ENCODE measurements around the gene PDGFC.

PDGFC gene

GRCh38 chr4:156786713-156787112 is 184.9 kb downstream of the PDGFC start:
- POLR2A ChIA-PET: no interaction called here
- no peak for DNase-seq
- no peak overlapping the region for H3K27ac ChIP-seq (ENCODE audit: insufficient read depth in 1 of 2, low read depth in 1 of 2, low read length in 2 of 2, poor library complexity in 1 of 2, severe bottlenecking in 2 of 2)
- H3K4me3 ChIP-seq (ENCODE audit: control insufficient read depth in 1 of 7, extremely low read depth in 1 of 7, insufficient read depth in 4 of 7, low read depth in 2 of 7, low read length in 6 of 7): no peak overlapping the region
- peaks cover 1 to 7% (median 3%) of the 10 kb centered on the region in 4 experiments for H3K36me3 ChIP-seq (ENCODE audit: control insufficient read depth in 4 of 4, insufficient read depth in 4 of 4, low read length in 3 of 4)
- CTCF ChIA-PET: no interaction called here
- H3K9me3 ChIP-seq (ENCODE audit: control extremely low read depth in 1 of 5, control insufficient read depth in 4 of 5, insufficient read depth in 2 of 5, low read depth in 1 of 5, low read length in 4 of 5): no peaks in the 10 kb centered on the region
- no peaks in the 10 kb centered on the region for H3K27me3 ChIP-seq (replicated peaks in 2 of 5; ENCODE audit: control insufficient read depth in 4 of 5, insufficient read depth in 5 of 5, low read length in 4 of 5)
- H3K4me1 ChIP-seq (ENCODE audit: control extremely low read depth in 1 of 4, control insufficient read depth in 4 of 4, insufficient read depth in 4 of 4, low read length in 3 of 4): peaks cover 3 to 15% (median 7%) of the 10 kb centered on the region in 4 experiments

- H3K27me3 ChIP-seq (replicated peaks in 2 of 5; ENCODE audit: control insufficient read depth in 4 of 5, insufficient read depth in 5 of 5, low read length in 4 of 5): no peaks in the 10 kb centered on the region
- DNase-seq: no peak
- peaks cover 3 to 12% (median 7%) of the 10 kb centered on the region in 4 experiments for H3K4me1 ChIP-seq (ENCODE audit: control extremely low read depth in 1 of 4, control insufficient read depth in 4 of 4, insufficient read depth in 4 of 4, low read length in 3 of 4)
- peaks cover 2 to 7% (median 4%) of the 10 kb centered on the region in 4 experiments for H3K36me3 ChIP-seq (ENCODE audit: control insufficient read depth in 4 of 4, insufficient read depth in 4 of 4, low read length in 3 of 4)
- ChIA-PET POLR2A (no interaction called here), CTCF (no interaction called here)
- no peak overlapping the region for H3K4me3 ChIP-seq (ENCODE audit: control insufficient read depth in 1 of 7, extremely low read depth in 1 of 7, insufficient read depth in 4 of 7, low read depth in 2 of 7, low read length in 6 of 7)
- no peak overlapping the region for H3K27ac ChIP-seq (ENCODE audit: insufficient read depth in 1 of 2, low read depth in 1 of 2, low read length in 2 of 2, poor library complexity in 1 of 2, severe bottlenecking in 2 of 2)
- peaks cover 0 to 2% (median 0%) of the 10 kb centered on the region in 5 experiments for H3K9me3 ChIP-seq (ENCODE audit: control extremely low read depth in 1 of 5, control insufficient read depth in 4 of 5, insufficient read depth in 2 of 5, low read depth in 1 of 5, low read length in 4 of 5)
- 100% methylated on average over 2 of the region's 3 CpGs for WGBS (ENCODE audit: insufficient coverage)
These were observed 186.6 kb downstream of the PDGFC start for GRCh38 chr4:156784970-156785369.

- peaks cover 3 to 7% (median 4%) of the 10 kb centered on the region in 4 experiments for H3K36me3 ChIP-seq (ENCODE audit: control insufficient read depth in 4 of 4, insufficient read depth in 4 of 4, low read length in 3 of 4)
- ChIA-PET CTCF (interaction anchor here (1.2 kb wide), 1 partner anchor 10 kb away, joined by 4 read pairs; no protein-coding TSS in a partner anchor), POLR2A (no interaction called here)
- H3K9me3 ChIP-seq (ENCODE audit: control extremely low read depth in 1 of 5, control insufficient read depth in 4 of 5, insufficient read depth in 2 of 5, low read depth in 1 of 5, low read length in 4 of 5): peaks cover 0 to 2% (median 0%) of the 10 kb centered on the region in 5 experiments
- H3K4me1 ChIP-seq (ENCODE audit: control extremely low read depth in 1 of 4, control insufficient read depth in 4 of 4, insufficient read depth in 4 of 4, low read length in 3 of 4): peaks cover 3 to 10% (median 7%) of the 10 kb centered on the region in 4 experiments
- no peak overlapping the region for H3K27ac ChIP-seq (ENCODE audit: insufficient read depth in 1 of 2, low read depth in 1 of 2, low read length in 2 of 2, poor library complexity in 1 of 2, severe bottlenecking in 2 of 2)
- H3K4me3 ChIP-seq (ENCODE audit: control insufficient read depth in 1 of 7, extremely low read depth in 1 of 7, insufficient read depth in 4 of 7, low read depth in 2 of 7, low read length in 6 of 7): no peak overlapping the region
- no peaks in the 10 kb centered on the region for H3K27me3 ChIP-seq (replicated peaks in 2 of 5; ENCODE audit: control insufficient read depth in 4 of 5, insufficient read depth in 5 of 5, low read length in 4 of 5)
- no peak for DNase-seq
- WGBS (ENCODE audit: insufficient coverage): 100% methylated on average over 1 of the region's 2 CpGs
These were observed 187.6 kb downstream of the PDGFC start for GRCh38 chr4:156783966-156784365.

- H3K36me3 ChIP-seq (ENCODE audit: control insufficient read depth in 4 of 4, insufficient read depth in 4 of 4, low read length in 3 of 4): peaks cover 4 to 7% (median 5%) of the 10 kb centered on the region in 4 experiments
- no peak overlapping the region for H3K27ac ChIP-seq (ENCODE audit: insufficient read depth in 1 of 2, low read depth in 1 of 2, low read length in 2 of 2, poor library complexity in 1 of 2, severe bottlenecking in 2 of 2)
- POLR2A ChIA-PET: no interaction called here
- no peaks in the 10 kb centered on the region for H3K27me3 ChIP-seq (replicated peaks in 2 of 5; ENCODE audit: control insufficient read depth in 4 of 5, insufficient read depth in 5 of 5, low read length in 4 of 5)
- 100% methylated on average over 3 of the region's 5 CpGs for WGBS (ENCODE audit: insufficient coverage)
- CTCF ChIA-PET: no interaction called here
- no peak for DNase-seq
- no peak overlapping the region for H3K4me3 ChIP-seq (ENCODE audit: control insufficient read depth in 1 of 7, extremely low read depth in 1 of 7, insufficient read depth in 4 of 7, low read depth in 2 of 7, low read length in 6 of 7)
- peaks cover 0 to 2% (median 0%) of the 10 kb centered on the region in 5 experiments for H3K9me3 ChIP-seq (ENCODE audit: control extremely low read depth in 1 of 5, control insufficient read depth in 4 of 5, insufficient read depth in 2 of 5, low read depth in 1 of 5, low read length in 4 of 5)
- H3K4me1 ChIP-seq (ENCODE audit: control extremely low read depth in 1 of 4, control insufficient read depth in 4 of 4, insufficient read depth in 4 of 4, low read length in 3 of 4): peaks cover 3 to 12% (median 3%) of the 10 kb centered on the region in 4 experiments
These were observed 189.1 kb downstream of the PDGFC start for GRCh38 chr4:156782491-156782890.

- H3K4me1 ChIP-seq (ENCODE audit: control extremely low read depth in 1 of 4, control insufficient read depth in 4 of 4, insufficient read depth in 4 of 4, low read length in 3 of 4): peaks cover 3 to 12% (median 3%) of the 10 kb centered on the region in 4 experiments
- WGBS (ENCODE audit: insufficient coverage): no CpG with 5 or more reads among the region's 2 CpGs
- no peak for DNase-seq
These were observed 189.7 kb downstream of the PDGFC start for GRCh38 chr4:156781852-156782251.

GRCh38 chr4:156779774-156780173 is 191.8 kb downstream of the PDGFC start:
- peaks cover 9 to 26% (median 12%) of the 10 kb centered on the region in 4 experiments for H3K4me1 ChIP-seq (ENCODE audit: control extremely low read depth in 1 of 4, control insufficient read depth in 4 of 4, insufficient read depth in 4 of 4, low read length in 3 of 4)
- no peaks in the 10 kb centered on the region for H3K27me3 ChIP-seq (replicated peaks in 2 of 5; ENCODE audit: control insufficient read depth in 4 of 5, insufficient read depth in 5 of 5, low read length in 4 of 5)
- POLR2A ChIA-PET: no interaction called here
- DNase-seq: peak in 1 of 3 donors; percentile 23
- peaks cover 0 to 2% (median 0%) of the 10 kb centered on the region in 5 experiments for H3K9me3 ChIP-seq (ENCODE audit: control extremely low read depth in 1 of 5, control insufficient read depth in 4 of 5, insufficient read depth in 2 of 5, low read depth in 1 of 5, low read length in 4 of 5)
- 100% methylated on average over 1 of the region's 1 CpG for WGBS (ENCODE audit: insufficient coverage)
- CTCF ChIA-PET: no interaction called here
- peaks cover 4 to 7% (median 6%) of the 10 kb centered on the region in 4 experiments for H3K36me3 ChIP-seq (ENCODE audit: control insufficient read depth in 4 of 4, insufficient read depth in 4 of 4, low read length in 3 of 4)
- no peak overlapping the region for H3K27ac ChIP-seq (ENCODE audit: insufficient read depth in 1 of 2, low read depth in 1 of 2, low read length in 2 of 2, poor library complexity in 1 of 2, severe bottlenecking in 2 of 2)
- H3K4me3 ChIP-seq (ENCODE audit: control insufficient read depth in 1 of 7, extremely low read depth in 1 of 7, insufficient read depth in 4 of 7, low read depth in 2 of 7, low read length in 6 of 7): no peak overlapping the region

More at GRCh38 chr4:156781852-156782251, 189.7 kb downstream of the PDGFC start:
- Histone ChIP-seq H3K27ac (ENCODE audit: insufficient read depth in 1 of 2, low read depth in 1 of 2, low read length in 2 of 2, poor library complexity in 1 of 2, severe bottlenecking in 2 of 2) (no peak overlapping the region), H3K36me3 (ENCODE audit: control insufficient read depth in 4 of 4, insufficient read depth in 4 of 4, low read length in 3 of 4) (peaks cover 4 to 7% (median 6%) of the 10 kb centered on the region in 4 experiments), H3K27me3 (replicated peaks in 2 of 5; ENCODE audit: control insufficient read depth in 4 of 5, insufficient read depth in 5 of 5, low read length in 4 of 5) (no peaks in the 10 kb centered on the region), H3K9me3 (ENCODE audit: control extremely low read depth in 1 of 5, control insufficient read depth in 4 of 5, insufficient read depth in 2 of 5, low read depth in 1 of 5, low read length in 4 of 5) (peaks cover 0 to 2% (median 0%) of the 10 kb centered on the region in 5 experiments), H3K4me3 (ENCODE audit: control insufficient read depth in 1 of 7, extremely low read depth in 1 of 7, insufficient read depth in 4 of 7, low read depth in 2 of 7, low read length in 6 of 7) (no peak overlapping the region)
- POLR2A ChIA-PET: no interaction called here
- CTCF ChIA-PET: no interaction called here

- Histone ChIP-seq H3K27me3 (replicated peaks in 2 of 5; ENCODE audit: control insufficient read depth in 4 of 5, insufficient read depth in 5 of 5, low read length in 4 of 5) (no peaks in the 10 kb centered on the region), H3K4me1 (ENCODE audit: control extremely low read depth in 1 of 4, control insufficient read depth in 4 of 4, insufficient read depth in 4 of 4, low read length in 3 of 4) (peaks cover 9 to 26% (median 12%) of the 10 kb centered on the region in 4 experiments), H3K36me3 (ENCODE audit: control insufficient read depth in 4 of 4, insufficient read depth in 4 of 4, low read length in 3 of 4) (peaks cover 4 to 7% (median 5%) of the 10 kb centered on the region in 4 experiments), H3K27ac (ENCODE audit: insufficient read depth in 1 of 2, low read depth in 1 of 2, low read length in 2 of 2, poor library complexity in 1 of 2, severe bottlenecking in 2 of 2) (no peak overlapping the region), H3K9me3 (ENCODE audit: control extremely low read depth in 1 of 5, control insufficient read depth in 4 of 5, insufficient read depth in 2 of 5, low read depth in 1 of 5, low read length in 4 of 5) (peaks cover 0 to 2% (median 0%) of the 10 kb centered on the region in 5 experiments), H3K4me3 (ENCODE audit: control insufficient read depth in 1 of 7, extremely low read depth in 1 of 7, insufficient read depth in 4 of 7, low read depth in 2 of 7, low read length in 6 of 7) (no peak overlapping the region)
- CTCF ChIA-PET: no interaction called here
- POLR2A ChIA-PET: interaction anchor here (0.6 kb wide), 1 partner anchor 281 kb away, joined by 4 read pairs; no protein-coding TSS in a partner anchor
- no peak for DNase-seq
- WGBS (ENCODE audit: insufficient coverage): 100% methylated on average over 2 of the region's 4 CpGs
These were observed 192.6 kb downstream of the PDGFC start for GRCh38 chr4:156779042-156779441.

All from common myeloid progenitor, CD34-positive (primary cell).